GM23338 (cell line): ENCODE data around the gene FBLN2. TPM values are rescaled to one million over a fixed set of nuclear protein-coding genes. Genes with fewer than 3 reads are reported as not detected.

Experiments used
- ATAC-seq: fragments of 200-7000 bp; cut with Tn5 transposase; 3 replicates; pipeline ENCODE4 v1.9.1; 2020
- DNase-seq: peaks from one replicate; pipeline ENCODE4 v3.0.0-alpha.2; 2015; ENCODE audit warnings: low spot score
- H2AFZ ChIP-seq: fragments of 200-600 bp; sonication (generic); 2 replicates; pipeline ENCODE4 v1.8.0; 2016; ENCODE audit warnings: antibody characterized with exemption, mild to moderate bottlenecking, moderate library complexity
- H3F3A ChIP-seq: fragments of 200-600 bp; sonication (generic); replicated peaks from 2 replicates; pipeline ENCODE4 v1.8.0; 2017; ENCODE audit warnings: antibody characterized with exemption, mixed run types, low read depth
- H3K27ac ChIP-seq: fragments of 200-600 bp; sonication (generic); 2 replicates; pipeline ENCODE4 v1.6.1; 2016; ENCODE audit warnings: low read depth
- H3K27me3 ChIP-seq: fragments of 200-600 bp; sonication (generic); 2 replicates; pipeline ENCODE4 v1.8.0; 2016; ENCODE audit warnings: mild to moderate bottlenecking, mixed run types, moderate library complexity; ENCODE audit not compliant: insufficient read depth
- H3K36me3 ChIP-seq: fragments of 200-600 bp; sonication (generic); 2 replicates; pipeline ENCODE4 v1.8.0; 2016; ENCODE audit warnings: mild to moderate bottlenecking; ENCODE audit not compliant: insufficient read depth
- H3K4me1 ChIP-seq: fragments of 200-600 bp; sonication (generic); 2 replicates; pipeline ENCODE4 v1.8.0; 2016; ENCODE audit warnings: mild to moderate bottlenecking, moderate library complexity; ENCODE audit not compliant: insufficient read depth
- H3K4me2 ChIP-seq: fragments of 200-600 bp; sonication (generic); 2 replicates; pipeline ENCODE4 v1.7.1; 2017; ENCODE audit warnings: mixed run types
- H3K4me3 ChIP-seq: fragments of 200-600 bp; sonication (generic); 2 replicates; pipeline ENCODE4 v1.6.1; 2016; ENCODE audit warnings: mixed run types
- H3K79me2 ChIP-seq: fragments of 200-600 bp; sonication (generic); replicated peaks from 2 replicates; pipeline ENCODE4 v1.8.0; 2017; ENCODE audit warnings: mild to moderate bottlenecking; ENCODE audit not compliant: insufficient read depth
- H3K9me2 ChIP-seq: fragments of 200-600 bp; sonication (generic); 2 replicates; pipeline ENCODE4 v1.8.0; 2017; ENCODE audit not compliant: insufficient read depth
- H4K20me1 ChIP-seq: fragments of 200-600 bp; sonication (generic); replicated peaks from 2 replicates; pipeline ENCODE4 v1.8.0; 2017; ENCODE audit warnings: mild to moderate bottlenecking; ENCODE audit not compliant: insufficient read depth
- H3K27ac Mint-ChIP-seq: 2 replicates; pipeline ENCODE4 v1.8.0; 2020; ENCODE audit warnings: inconsistent platforms, mild to moderate bottlenecking, moderate library complexity, mixed read lengths
- H3K27me3 Mint-ChIP-seq: 3 replicates; pipeline ENCODE4 v1.8.0; 2022; ENCODE audit warnings: low read depth, mild to moderate bottlenecking, moderate library complexity, mixed read lengths, inconsistent platforms; ENCODE audit not compliant: insufficient read depth, poor library complexity
- H3K36me3 Mint-ChIP-seq: 3 replicates; pipeline ENCODE4 v1.8.0; 2021; ENCODE audit warnings: low read depth, mild to moderate bottlenecking, inconsistent platforms, moderate library complexity, mixed read lengths
- H3K4me1 Mint-ChIP-seq: 3 replicates; pipeline ENCODE4 v1.8.0; 2020; ENCODE audit warnings: mild to moderate bottlenecking, inconsistent platforms, mixed read lengths
- H3K4me3 Mint-ChIP-seq: 3 replicates; pipeline ENCODE4 v1.8.0; 2021; ENCODE audit warnings: moderate library complexity, mild to moderate bottlenecking, inconsistent platforms, mixed read lengths
- H3K9me3 Mint-ChIP-seq: 3 replicates; pipeline ENCODE4 v1.8.0; 2020; ENCODE audit warnings: moderate library complexity, mild to moderate bottlenecking, inconsistent platforms, mixed read lengths
- CREB1 ChIP-seq: fragments of 250-450 bp; sonication (Bioruptor Pico); IDR thresholded peaks from 2 replicates; pipeline ENCODE4 v1.5.0; 2020; ENCODE audit warnings: low read depth, mild to moderate bottlenecking, moderate library complexity
- CTCF ChIP-seq, 2 experiments: fragments of 200-600 bp in 1 of 2; sonication (generic) in 1 of 2; conservative IDR thresholded peaks; 2 replicates each; pipeline versions ENCODE4 v1.5.1 to v1.6.1; 2016 to 2017; ENCODE audit warnings: antibody characterized with exemption in 2 of 2, low read depth in 2 of 2, mild to moderate bottlenecking in 2 of 2, moderate library complexity in 1 of 2
- ETS1 ChIP-seq: IDR thresholded peaks from 2 replicates; pipeline ENCODE4 v1.6.1; 2016; ENCODE audit warnings: antibody characterized with exemption
- EZH2 ChIP-seq: fragments of 200-600 bp; sonication (generic); IDR thresholded peaks from one replicate; pipeline ENCODE4 v1.8.0; 2017; ENCODE audit warnings: antibody characterized with exemption, mild to moderate bottlenecking, low read depth; ENCODE audit not compliant: unreplicated experiment
- EZH2phosphoT487 ChIP-seq: fragments of 200-600 bp; sonication (generic); IDR thresholded peaks from one replicate; pipeline ENCODE4 v1.8.1; 2018; ENCODE audit warnings: antibody characterized with exemption; ENCODE audit not compliant: unreplicated experiment
- JUNB ChIP-seq: IDR thresholded peaks from one replicate; pipeline ENCODE4 v1.6.1; 2016; ENCODE audit warnings: antibody characterized with exemption; ENCODE audit not compliant: unreplicated experiment
- NANOG ChIP-seq: IDR thresholded peaks from 2 replicates; pipeline ENCODE4 v1.6.1; 2016; ENCODE audit warnings: antibody characterized with exemption, borderline replicate concordance
- POLR2AphosphoS5 ChIP-seq: IDR thresholded peaks from 2 replicates; pipeline ENCODE4 v1.6.1; 2016; ENCODE audit warnings: antibody characterized with exemption, low read depth
- REST ChIP-seq: IDR thresholded peaks from one replicate; pipeline ENCODE4 v1.6.1; 2018; ENCODE audit warnings: antibody characterized with exemption; ENCODE audit not compliant: unreplicated experiment
- STAT1 ChIP-seq: IDR thresholded peaks from one replicate; pipeline ENCODE4 v1.6.1; 2016; ENCODE audit warnings: antibody characterized with exemption; ENCODE audit not compliant: unreplicated experiment
- ZNF114 ChIP-seq: fragments of 250-450 bp; sonication (Bioruptor Pico); IDR thresholded peaks from 2 replicates; pipeline ENCODE4 v1.5.0; 2020; ENCODE audit warnings: mild to moderate bottlenecking, moderate library complexity
- ZNF331 ChIP-seq: fragments of 250-450 bp; sonication (Bioruptor Pico); IDR thresholded peaks from 2 replicates; pipeline ENCODE4 v1.5.0; 2020; ENCODE audit warnings: low read depth, mild to moderate bottlenecking, moderate library complexity
- ZNF462 ChIP-seq: fragments of 250-450 bp; sonication (Bioruptor Pico); IDR thresholded peaks from 2 replicates; pipeline ENCODE4 v1.5.0; 2020; ENCODE audit warnings: mild to moderate bottlenecking, moderate library complexity
- polyA plus RNA-seq: library from polyadenylated mRNA; unstranded; fragments of >200 nt; fragmentation: Nextera tagmentation; extraction: Ambion mirVana; gene quantifications from 2 replicates; pipeline ENCODE4 v1.2.1, GENCODE V29; 2016
- total RNA-seq: library from RNA; depleted of rRNA; stranded (reverse); fragments of >200 nt; shearing (Covaris generic); gene quantifications from 2 replicates; pipeline ENCODE4 v1.2.3, GENCODE V29; 2014

The FBLN2 gene
- total and polyA plus RNA-seq, 2 experiments from 2014 or later: 18.8 to 26.8 TPM

GRCh38 chr3:13600950-13601691 is 52.2 kb downstream of the FBLN2 start:
- Mint-ChIP-seq H3K27ac (no peak overlapping the region), H3K4me3 (no peak overlapping the region), H3K9me3 (no peaks in the 10 kb centered on the region; the same call in 2 of the 3 replicates), H3K4me1 (peaks cover 14% of the 10 kb centered on the region), H3K27me3 (peaks cover 7% of the 10 kb centered on the region), H3K36me3 (no peaks in the 10 kb centered on the region)
- H3K9me2 ChIP-seq: no peaks in the 10 kb centered on the region
- H3K4me2 ChIP-seq: no peak overlapping the region
- H3K79me2 ChIP-seq: no peaks in the 10 kb centered on the region
- no peaks in the 10 kb centered on the region for H4K20me1 ChIP-seq
- no peaks in the 10 kb centered on the region for H3F3A ChIP-seq
- peaks cover under 1% of the 10 kb centered on the region; the same call in 1 of the 2 replicates for H3K4me1 ChIP-seq
- H3K27me3 ChIP-seq: no peaks in the 10 kb centered on the region
- no peak overlapping the region for H2AFZ ChIP-seq
- DNase-seq (no peak), ATAC-seq (no peak)
- TF ChIP-seq REST (no peak), ETS1 (no peak), ZNF331 (CRISPR knock-in tag) (no peak), ZNF114 (no peak), CREB1 (no peak), NANOG (no peak), EZH2phosphoT487 (no peak), CTCF (conservative IDR thresholded peaks at IDR 0.05; ENCODE audit: low read depth in 2 of 2) (no peak), POLR2AphosphoS5 (no peak), JUNB (no peak), EZH2 (no peak), STAT1 (no peak), ZNF462 (no peak)
- H3K36me3 ChIP-seq: no peaks in the 10 kb centered on the region
- H3K4me3 ChIP-seq: no peak overlapping the region
- H3K27ac ChIP-seq: no peak overlapping the region
